GM21367 (cell line): ENCODE results near the gene NUP93.

Source experiments
- ATAC-seq: cut with Tn5 transposase; IDR thresholded peaks from one replicate; pipeline ENCODE4 v1.9.1; 2021; ENCODE audit not compliant: unreplicated experiment

Gene NUP93

GRCh38 chr16:56729735-56730662 is at the start of gene NUP93:
Gene NUP93 (plus strand): TSS chr16:56730129. CDS start chr16:56748248, 18,119 bp downstream.
- peak; percentile 56 for ATAC-seq

GRCh38 chr16:56681939-56682702 is 47.8 kb upstream of the NUP93 start, which contains the start of gene MT1X:
Gene MT1X (plus strand): TSS chr16:56682470. CDS start chr16:56682541, 71 bp downstream.
- peak; percentile 90 for ATAC-seq

GRCh38 chr16:56682703-56683397 is 47.1 kb upstream of the NUP93 start:
- ATAC-seq: no peak

- no peak for ATAC-seq
Observed at GRCh38 chr16:56683424-56684172, 46.3 kb upstream of the NUP93 start.

GRCh38 chr16:56684256-56684925 is 45.5 kb upstream of the NUP93 start:
- no peak for ATAC-seq

- ATAC-seq: no peak
Observed at GRCh38 chr16:56684926-56685590, 44.9 kb upstream of the NUP93 start.

GRCh38 chr16:56686758-56687157 is 43.2 kb upstream of the NUP93 start:
- no peak for ATAC-seq

GRCh38 chr16:56688762-56689161 is 41.2 kb upstream of the NUP93 start:
- no peak for ATAC-seq

GRCh38 chr16:56689171-56689570 is 40.8 kb upstream of the NUP93 start:
- no peak for ATAC-seq

- ATAC-seq: no peak
Observed at GRCh38 chr16:56690420-56691122, 39.4 kb upstream of the NUP93 start.

- ATAC-seq: no peak
Observed at GRCh38 chr16:56691885-56692284, 38.0 kb upstream of the NUP93 start.

- ATAC-seq: no peak
Observed at GRCh38 chr16:56695246-56695645, 34.7 kb upstream of the NUP93 start.

- no peak for ATAC-seq
Observed at GRCh38 chr16:56697456-56698155, 32.3 kb upstream of the NUP93 start.

GRCh38 chr16:56700195-56700594 is 29.7 kb upstream of the NUP93 start:
- ATAC-seq: no peak

GRCh38 chr16:56700631-56701030 is 29.3 kb upstream of the NUP93 start:
- ATAC-seq: no peak

- no peak for ATAC-seq
Observed at GRCh38 chr16:56701534-56701933, 28.4 kb upstream of the NUP93 start.

GRCh38 chr16:56702836-56703235 is 27.1 kb upstream of the NUP93 start:
- no peak for ATAC-seq
